HFF-Myc (cell line): ENCODE results near the gene NPLOC4.

Experiments used
- DNase-seq: peaks from one replicate; pipeline ENCODE4 v3.0.0-alpha.2; 2011; ENCODE audit warnings: low read depth; ENCODE audit errors: extremely low read depth
- H3K4me3 ChIP-seq: replicated peaks from 2 replicates; pipeline ENCODE4 v1.5.1; 2011; ENCODE audit warnings: low read depth, mild to moderate bottlenecking, control low read depth, low read length
- CTCF ChIP-seq: IDR thresholded peaks from 2 replicates; pipeline ENCODE4 v1.5.1; 2012; ENCODE audit warnings: mild to moderate bottlenecking, low read depth, low read length, control low read depth; ENCODE audit errors: missing control alignments

The NPLOC4 gene

DNA sequence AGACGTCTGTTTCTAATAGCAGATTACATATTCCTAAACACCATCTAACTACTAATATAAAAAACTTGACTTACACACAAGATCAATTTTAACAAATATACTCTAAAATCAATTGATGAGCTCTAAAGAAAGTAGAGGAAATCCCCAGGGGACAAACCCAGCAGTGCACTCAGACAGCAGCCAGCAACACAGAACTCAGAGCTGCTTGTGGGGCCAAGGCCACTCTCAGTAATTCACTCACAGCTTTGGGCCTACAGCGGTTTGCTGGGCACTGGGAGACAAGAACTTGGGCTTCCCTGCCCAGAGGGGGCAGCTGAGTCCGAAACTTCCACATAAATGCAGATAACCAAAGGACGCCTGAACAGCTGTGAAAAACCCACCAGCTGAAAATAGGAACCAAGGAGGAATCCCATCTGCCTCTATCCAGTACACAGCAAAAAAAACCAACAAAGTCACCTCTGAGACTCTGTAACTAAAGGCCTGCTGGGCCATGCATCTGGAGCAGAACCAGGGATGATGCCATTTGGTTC is 21.4 kb downstream of the NPLOC4 start:
- TF ChIP-seq CTCF = no peak
- no peak overlapping the region for H3K4me3 ChIP-seq
- no peak for DNase-seq

DNA sequence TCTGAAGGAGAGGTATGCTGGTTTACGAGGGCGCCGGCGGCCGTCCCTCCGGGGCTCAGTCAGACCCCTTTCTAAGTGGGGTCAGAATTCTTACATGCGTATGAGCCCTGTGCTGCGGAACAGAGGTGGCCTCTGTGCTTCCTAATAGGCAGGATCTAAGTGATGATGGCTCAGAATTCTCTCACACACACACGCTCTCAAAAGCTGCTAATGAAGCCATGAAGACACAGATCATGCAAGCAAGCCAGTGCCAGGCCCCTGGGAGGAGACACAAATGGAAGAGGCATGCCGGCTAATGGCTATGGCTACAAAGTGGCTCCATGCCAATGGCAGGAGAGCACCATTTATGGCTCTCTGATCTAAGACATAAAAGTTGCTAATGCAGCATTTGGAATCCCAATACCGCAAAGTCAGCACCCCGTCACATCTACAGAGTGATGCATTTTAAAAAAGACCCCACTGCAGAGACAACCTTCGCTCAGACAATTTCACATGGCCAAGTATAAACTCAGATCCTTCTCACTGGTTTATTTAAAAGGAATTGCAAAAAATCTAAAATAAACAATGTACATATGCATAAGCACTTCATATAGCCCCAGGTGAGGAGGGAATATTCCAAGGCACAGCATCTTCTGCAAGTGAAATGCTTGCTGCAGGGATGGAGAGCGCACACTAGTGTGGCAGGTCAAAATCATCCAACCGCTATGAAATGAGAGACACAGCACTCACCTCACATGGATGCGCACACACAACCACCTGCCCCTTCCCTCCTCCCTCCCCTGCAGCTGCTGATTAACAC is 24.5 kb downstream of the NPLOC4 start:
- no peak for TF ChIP-seq CTCF
- no peak overlapping the region for H3K4me3 ChIP-seq
- no peak for DNase-seq

DNA sequence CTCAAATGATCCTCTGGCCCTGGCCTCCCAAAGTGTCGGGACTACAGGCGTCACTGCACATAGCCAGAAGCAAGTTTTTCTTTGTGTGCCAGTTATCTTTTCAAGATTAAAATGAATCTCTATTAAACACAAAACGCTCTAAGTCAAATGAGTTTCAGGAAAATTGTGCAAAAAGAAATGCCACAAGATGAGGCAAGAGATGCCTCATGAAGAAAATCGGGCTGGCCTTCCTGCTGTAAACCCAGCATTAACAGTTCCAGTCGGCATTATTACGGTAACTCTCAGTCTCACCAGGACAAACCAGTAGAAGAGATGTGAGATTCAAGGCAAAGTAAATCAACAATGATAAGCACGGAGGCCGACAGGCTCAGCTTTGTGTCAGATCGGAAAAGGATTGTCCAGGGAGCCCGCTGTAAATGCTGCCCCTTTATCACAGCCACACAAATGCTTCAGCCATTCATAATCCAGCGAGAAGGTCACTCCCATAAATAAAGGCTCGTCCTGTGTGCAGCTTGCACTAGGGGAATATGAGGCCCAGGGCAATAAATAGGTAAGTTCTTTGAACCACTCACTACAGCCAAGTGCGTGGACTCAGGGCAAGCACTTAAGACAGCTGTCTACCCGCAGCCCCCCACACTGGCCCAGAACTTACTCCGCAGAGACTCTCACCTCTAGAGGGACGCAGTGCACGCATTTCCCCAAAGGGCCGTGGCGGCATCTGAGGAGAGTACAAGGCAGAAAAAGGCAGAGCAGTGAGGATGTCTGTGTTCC is 27.2 kb downstream of the NPLOC4 start:
- no peak overlapping the region for H3K4me3 ChIP-seq
- TF ChIP-seq CTCF = no peak
- no peak for DNase-seq

DNA sequence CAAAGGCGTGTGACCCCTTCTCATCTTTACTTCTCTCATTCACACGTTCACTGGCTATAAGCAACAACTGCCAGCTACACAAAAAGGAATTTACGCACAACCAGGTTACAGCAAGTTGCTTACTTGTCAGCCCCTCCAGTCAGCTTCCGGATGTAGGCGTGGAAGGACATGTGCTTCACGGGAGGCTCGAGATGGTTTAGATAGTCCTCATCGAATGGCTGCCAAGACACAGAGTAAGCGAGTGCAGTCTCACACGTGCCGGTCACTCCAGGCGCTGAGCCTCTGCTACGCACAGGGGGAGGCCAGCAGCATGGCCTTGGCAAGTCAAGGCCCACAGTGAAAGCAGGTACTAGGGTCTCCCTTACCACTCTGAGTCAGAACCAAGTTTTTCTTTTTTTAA is 28.3 kb downstream of the NPLOC4 start:
- H3K4me3 ChIP-seq = no peak overlapping the region
- no peak for DNase-seq
- no peak for TF ChIP-seq CTCF

DNA sequence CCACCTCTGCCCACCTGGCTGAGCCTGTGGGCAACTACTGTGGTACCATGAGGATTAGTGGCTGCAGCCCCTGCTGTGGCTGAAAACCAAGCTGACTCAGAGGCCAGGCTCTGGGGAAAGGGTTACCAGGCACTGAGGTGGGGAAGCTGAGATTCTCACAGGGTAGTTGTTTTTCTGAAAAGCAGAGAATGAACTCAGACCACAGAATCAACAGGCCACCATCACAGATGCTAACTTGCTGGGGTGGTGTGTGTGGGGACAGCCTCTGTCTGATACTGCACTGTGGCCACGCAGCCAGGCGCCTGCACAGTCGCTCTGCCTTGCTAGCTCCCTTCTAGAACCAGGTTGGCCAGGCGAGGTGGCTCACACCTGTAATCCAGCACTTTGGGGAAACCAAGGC is 28.8 kb downstream of the NPLOC4 start:
- no peak for DNase-seq
- TF ChIP-seq CTCF = no peak
- H3K4me3 ChIP-seq = no peak overlapping the region

- H3K4me3 ChIP-seq = no peak overlapping the region
- TF ChIP-seq CTCF = no peak
- DNase-seq = no peak
Observed at GRCh38 chr17:81607431-81607830, 29.5 kb downstream of the NPLOC4 start.
